PC-9 (cell line): ENCODE measurements around the gene OAF. TPM values are rescaled to one million over a fixed set of nuclear protein-coding genes. Genes with fewer than 3 reads are reported as not detected.

Experiments used
- BruUV-seq: library from RNA; stranded (reverse); fragments of 400-500 nt; replicated peaks from 2 replicates; lab custom pipeline; 2021; lab: Mats Ljungman, UMichigan
- CTCF ChIA-PET: fragments of 300-600 bp; sonication (Branson Sonifier 250); formaldehyde crosslinking; loops from one replicate; lab custom pipeline; 2022; ENCODE audit warnings: antibody characterized with exemption; lab: Charles Lee
- POLR2A ChIA-PET: fragments of 300-600 bp; sonication (Branson Sonifier 250); formaldehyde crosslinking; loops from one replicate; lab custom pipeline; 2022; ENCODE audit warnings: antibody characterized with exemption; ENCODE audit not compliant: unreplicated experiment; lab: Charles Lee
- DNase-seq, 2 experiments: peaks; one replicate each; pipeline versions ENCODE4 v3.0.0 to v3.0.0-alpha.2; 2015 to 2022; ENCODE audit warnings: mixed read lengths in 1 of 2
- H2AFZ ChIP-seq: fragments of 200-600 bp; sonication (generic); 2 replicates; pipeline ENCODE4 v1.8.1; 2017; ENCODE audit warnings: antibody characterized with exemption
- H3F3A ChIP-seq: fragments of 200-600 bp; sonication (generic); 2 replicates; pipeline ENCODE4 v1.8.1; 2017; ENCODE audit warnings: antibody characterized with exemption, mild to moderate bottlenecking, low read depth; ENCODE audit not compliant: insufficient read depth
- H3K27ac ChIP-seq: fragments of 200-600 bp; sonication (generic); 2 replicates; pipeline ENCODE4 v1.6.1; 2016; ENCODE audit warnings: mixed run types
- H3K27me3 ChIP-seq: fragments of 200-600 bp; sonication (generic); 2 replicates; pipeline ENCODE4 v1.6.1; 2016; ENCODE audit warnings: low read depth, mixed run types; ENCODE audit not compliant: insufficient read depth
- H3K36me3 ChIP-seq: fragments of 200-600 bp; sonication (generic); 2 replicates; pipeline ENCODE4 v1.6.1; 2016; ENCODE audit warnings: low read depth, mixed run types
- H3K4me1 ChIP-seq: fragments of 200-600 bp; sonication (generic); replicated peaks from 2 replicates; pipeline ENCODE4 v1.6.1; 2016; ENCODE audit warnings: mixed run types; ENCODE audit not compliant: insufficient read depth
- H3K4me2 ChIP-seq: fragments of 200-600 bp; sonication (generic); 2 replicates; pipeline ENCODE4 v1.6.1; 2017; ENCODE audit warnings: mixed run types
- H3K4me3 ChIP-seq: fragments of 200-600 bp; sonication (generic); 2 replicates; pipeline ENCODE4 v1.6.1; 2016; ENCODE audit warnings: mixed run types
- H3K79me2 ChIP-seq: fragments of 200-600 bp; sonication (generic); 2 replicates; pipeline ENCODE4 v1.6.1; 2017; ENCODE audit warnings: low read depth, mixed run types
- H3K9me2 ChIP-seq: fragments of 200-600 bp; sonication (generic); 2 replicates; pipeline ENCODE4 v1.8.1; 2017; ENCODE audit warnings: mild to moderate bottlenecking; ENCODE audit not compliant: insufficient read depth
- H3K9me3 ChIP-seq: fragments of 200-600 bp; sonication (generic); 2 replicates; pipeline ENCODE4 v1.8.1; 2016; ENCODE audit warnings: low read depth; ENCODE audit not compliant: insufficient read depth
- H4K20me1 ChIP-seq: fragments of 200-600 bp; sonication (generic); 2 replicates; pipeline ENCODE4 v1.8.1; 2017; ENCODE audit not compliant: insufficient read depth
- CTCF ChIP-seq: fragments of 200-600 bp; sonication (generic); conservative IDR thresholded peaks from 2 replicates; pipeline ENCODE4 v1.6.1; 2017; ENCODE audit warnings: mixed run types, antibody characterized with exemption, mild to moderate bottlenecking, moderate library complexity
- EZH2 ChIP-seq: fragments of 200-600 bp; sonication (generic); IDR thresholded peaks from 2 replicates; pipeline ENCODE4 v1.8.0; 2017; ENCODE audit warnings: antibody characterized with exemption, low read depth
- intact Hi-C: fragments of 100-400 bp; cut with micrococcal nuclease; formaldehyde crosslinking; loops from one replicate; pipeline ENCODE4 v1.10.0; 2022; ENCODE audit not compliant: unreplicated experiment
- total RNA-seq: library from RNA; stranded (reverse); gene quantifications from 2 replicates; pipeline ENCODE4 v1.2.3, GENCODE V29; 2021

Gene OAF
- total RNA-seq, 1 experiment from 2014 or later = 45.6 TPM

DNA sequence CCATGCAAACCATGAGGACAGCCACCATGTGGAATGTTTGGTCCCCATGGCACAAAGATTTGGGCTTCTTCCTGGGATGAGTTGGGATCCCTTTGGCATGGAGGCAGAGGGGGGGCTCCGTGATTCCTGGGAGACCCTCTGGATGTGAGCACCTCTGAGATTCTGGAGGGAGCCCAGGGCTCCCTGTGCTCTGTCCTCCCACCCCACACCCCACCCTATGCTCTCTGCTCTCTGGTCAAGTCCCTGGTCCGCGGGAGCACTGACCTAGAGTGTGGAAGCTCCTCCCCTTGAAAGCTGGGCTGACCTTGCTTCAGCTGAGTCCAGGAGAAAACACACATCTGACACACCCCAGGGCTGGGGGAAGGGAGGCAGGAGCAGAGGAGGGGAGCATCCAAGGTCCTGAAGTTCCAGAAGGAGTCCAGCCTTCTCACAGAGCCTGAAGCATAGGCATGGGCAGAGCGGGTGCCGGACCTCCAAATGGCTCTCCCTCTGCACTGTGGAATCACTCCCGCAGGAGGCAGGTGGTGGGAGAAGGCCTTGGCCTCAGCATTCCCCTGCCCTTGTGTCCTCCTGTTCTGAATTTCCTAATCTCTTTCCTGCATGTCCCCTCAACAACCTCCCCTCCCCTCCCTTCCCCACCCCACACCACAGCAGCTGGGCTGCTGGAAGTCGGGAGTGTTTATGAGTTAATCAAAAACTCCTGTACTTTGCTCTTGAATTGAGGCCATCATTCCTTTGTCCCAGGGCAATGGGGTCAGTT, 25.7 kb upstream of the OAF start:
- ChIA-PET POLR2A (no interaction called here), CTCF (interaction anchor here (0.7 kb wide), 1 partner anchor 11 kb away, joined by 5 read pairs; no protein-coding TSS in a partner anchor)
- H3F3A ChIP-seq = no peaks in the 10 kb centered on the region
- H3K4me2 ChIP-seq = no peak overlapping the region
- no peaks in the 10 kb centered on the region for H3K4me1 ChIP-seq
- no peak for TF ChIP-seq EZH2
- no peak for TF ChIP-seq CTCF
- no peaks in the 10 kb centered on the region; the same call in 1 of the 2 replicates for H3K27me3 ChIP-seq
- H3K9me3 ChIP-seq = no peaks in the 10 kb centered on the region
- no peak overlapping the region for H3K4me3 ChIP-seq
- H3K79me2 ChIP-seq = no peaks in the 10 kb centered on the region
- BruUV-seq = no TSS peak
- no peak overlapping the region for H2AFZ ChIP-seq
- no peaks in the 10 kb centered on the region for H3K36me3 ChIP-seq
- no peak overlapping the region for H3K27ac ChIP-seq
- H4K20me1 ChIP-seq = no peaks in the 10 kb centered on the region
- intact Hi-C loops = no loop called here
- no peak for DNase-seq
- H3K9me2 ChIP-seq = no peaks in the 10 kb centered on the region

GRCh38 chr11:120185706-120186455, 25.0 kb upstream of the OAF start:
- H4K20me1 ChIP-seq = no peaks in the 10 kb centered on the region
- DNase-seq = no peak
- no peak overlapping the region for H3K4me3 ChIP-seq
- H3K4me1 ChIP-seq = no peaks in the 10 kb centered on the region
- H3K9me2 ChIP-seq = no peaks in the 10 kb centered on the region
- H3K27ac ChIP-seq = no peak overlapping the region
- H3K36me3 ChIP-seq = no peaks in the 10 kb centered on the region
- no peaks in the 10 kb centered on the region for H3K9me3 ChIP-seq
- H2AFZ ChIP-seq = no peak overlapping the region
- BruUV-seq = no TSS peak
- CTCF ChIA-PET = interaction anchor here (0.6 to 0.7 kb wide), 2 partner anchors 10 to 43 kb away, joined by 5 read pairs; no protein-coding TSS in a partner anchor
- TF ChIP-seq CTCF = no peak
- no peaks in the 10 kb centered on the region for H3K79me2 ChIP-seq
- no peak overlapping the region for H3K4me2 ChIP-seq
- no peaks in the 10 kb centered on the region; the same call in 1 of the 2 replicates for H3K27me3 ChIP-seq
- intact Hi-C loops = no loop called here
- no peaks in the 10 kb centered on the region for H3F3A ChIP-seq
- POLR2A ChIA-PET = no interaction called here

DNA sequence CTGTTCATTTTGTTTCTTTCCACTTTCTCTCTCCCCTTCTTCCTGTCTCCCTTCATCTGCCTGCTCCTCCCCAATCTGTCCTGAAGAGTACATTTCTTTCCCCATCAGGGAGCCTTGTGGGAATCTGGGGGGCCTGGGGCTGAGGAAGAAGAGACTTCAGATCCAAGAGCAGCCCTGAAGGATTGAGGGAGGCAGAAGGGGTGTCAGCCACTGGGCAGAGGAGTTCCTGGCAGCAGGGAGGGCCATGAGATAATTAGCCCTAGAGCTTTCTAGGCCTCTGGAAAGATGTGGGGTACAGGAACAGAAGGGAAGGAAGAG, 24.4 kb upstream of the OAF start:
- intact Hi-C loops = no loop called here
- H2AFZ ChIP-seq = no peak overlapping the region

More for the DNA sequence above, 24.4 kb upstream of the OAF start:
- TF ChIP-seq EZH2 (no peak), CTCF (no peak)
- H3K9me3 ChIP-seq = no peaks in the 10 kb centered on the region
- ChIA-PET POLR2A (no interaction called here), CTCF (interaction anchor here (0.6 kb wide), 1 partner anchor 44 kb away, joined by 5 read pairs; no protein-coding TSS in a partner anchor)
- no peaks in the 10 kb centered on the region for H3F3A ChIP-seq
- no peaks in the 10 kb centered on the region; the same call in 1 of the 2 replicates for H3K27me3 ChIP-seq
- no peak for DNase-seq
- no peak overlapping the region for H3K27ac ChIP-seq
- BruUV-seq = no TSS peak
- no peak overlapping the region for H3K4me2 ChIP-seq
- no peaks in the 10 kb centered on the region for H3K4me1 ChIP-seq
- H3K9me2 ChIP-seq = no peaks in the 10 kb centered on the region
- H4K20me1 ChIP-seq = no peaks in the 10 kb centered on the region
- H3K4me3 ChIP-seq = no peak overlapping the region
- no peaks in the 10 kb centered on the region for H3K36me3 ChIP-seq
- H3K79me2 ChIP-seq = no peaks in the 10 kb centered on the region
